ENCODE results near the gene CIZ1.

The CIZ1 gene

DNA sequence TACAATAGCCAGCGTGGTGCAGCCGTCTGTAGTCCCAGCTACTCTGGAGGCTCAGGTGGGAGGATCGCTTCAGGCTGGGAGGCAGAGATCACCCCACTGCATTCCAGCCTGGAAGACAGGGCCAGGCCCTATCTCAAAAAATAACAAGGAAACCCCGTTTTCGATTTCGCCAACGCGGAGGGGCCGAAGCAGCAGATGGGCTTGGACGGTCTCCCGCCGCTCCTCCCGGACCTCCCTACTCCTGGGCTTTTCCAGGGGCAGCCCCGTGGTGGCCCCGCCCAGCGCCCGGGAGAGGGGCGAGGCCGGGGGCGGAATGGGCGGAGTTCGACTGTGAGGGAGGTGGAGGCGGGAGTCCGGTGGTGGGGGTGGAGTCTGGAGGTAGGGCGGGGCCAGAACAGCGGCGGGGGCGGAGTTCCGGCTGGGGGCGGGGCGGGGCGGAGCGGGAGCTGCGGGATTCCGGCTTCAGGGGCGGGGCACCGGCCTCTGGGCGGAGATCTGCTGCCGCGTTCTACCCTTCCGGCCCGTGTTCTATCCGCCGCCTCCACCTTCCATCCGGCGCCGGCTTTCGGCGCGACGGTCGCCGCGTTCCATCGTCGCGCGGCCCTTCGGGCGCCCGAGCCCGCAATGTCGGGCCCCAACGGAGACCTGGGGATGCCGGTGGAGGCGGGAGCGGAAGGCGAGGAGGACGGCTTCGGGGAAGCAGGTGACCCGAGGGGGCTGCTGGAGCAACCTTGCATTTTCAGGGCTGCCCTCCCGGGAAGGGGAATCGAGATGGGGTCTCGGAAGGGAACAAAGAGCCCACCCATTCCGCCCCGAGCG is 31.4 kb downstream of the CIZ1 start, which contains the start of gene BBLN:
BBLN (plus strand) TSS at position 482 of the 819 bp plus-strand sequence; CDS start at position 625, 143 bp downstream.
- peak; percentile 95 for DNase-seq

DNA sequence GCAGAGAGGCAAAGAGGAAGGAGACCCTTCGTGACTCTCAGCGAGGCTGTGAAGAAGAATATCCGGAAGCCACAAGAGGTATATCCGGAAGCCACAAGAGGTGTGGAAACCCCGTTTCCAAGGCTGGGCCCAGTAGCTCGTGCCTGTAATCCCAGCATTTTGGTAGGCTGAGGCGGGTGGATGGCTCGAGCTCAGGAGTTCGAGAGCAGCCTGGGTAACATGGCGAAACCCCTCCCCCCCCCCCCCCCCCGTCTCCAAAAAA is 31.9 kb downstream of the CIZ1 start:
- peak; percentile 30 for DNase-seq

DNA sequence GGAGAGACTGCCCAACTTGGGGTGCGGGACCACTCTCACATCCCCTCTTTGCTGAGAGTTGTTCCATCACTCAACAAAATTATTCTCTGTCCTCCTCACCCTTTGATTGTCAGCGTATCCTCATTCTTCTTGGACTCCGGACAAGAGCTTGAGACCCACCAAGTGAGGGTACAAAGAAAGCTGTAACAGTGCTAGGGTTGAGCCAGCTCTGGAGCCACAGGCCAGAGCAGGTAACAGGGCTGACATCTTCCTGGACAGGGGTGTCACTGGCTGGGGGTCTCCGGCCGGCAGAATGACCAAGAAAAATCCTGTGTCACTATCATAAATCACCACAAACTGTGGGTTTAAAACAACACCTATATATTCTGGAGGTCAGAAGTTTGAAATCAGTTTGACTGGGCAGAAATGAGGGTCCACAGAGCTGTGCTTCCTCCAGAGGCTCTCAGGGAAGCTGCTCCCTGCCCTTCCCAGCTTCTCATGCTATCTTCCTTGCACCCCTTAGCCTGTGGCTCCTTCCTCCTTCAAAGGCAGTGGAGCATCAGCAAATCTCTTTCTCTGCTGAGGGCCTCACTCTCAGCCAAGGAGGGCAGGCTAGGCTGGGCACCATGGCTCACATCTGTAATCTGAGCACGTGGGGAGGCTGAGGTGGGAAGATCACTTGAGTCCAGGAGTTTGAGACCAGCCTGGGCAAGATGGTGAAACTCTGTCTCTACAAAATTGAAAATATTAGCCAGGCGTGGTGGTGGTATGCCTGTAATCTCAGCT is 35.5 kb downstream of the CIZ1 start:
- DNase-seq: no peak

DNA sequence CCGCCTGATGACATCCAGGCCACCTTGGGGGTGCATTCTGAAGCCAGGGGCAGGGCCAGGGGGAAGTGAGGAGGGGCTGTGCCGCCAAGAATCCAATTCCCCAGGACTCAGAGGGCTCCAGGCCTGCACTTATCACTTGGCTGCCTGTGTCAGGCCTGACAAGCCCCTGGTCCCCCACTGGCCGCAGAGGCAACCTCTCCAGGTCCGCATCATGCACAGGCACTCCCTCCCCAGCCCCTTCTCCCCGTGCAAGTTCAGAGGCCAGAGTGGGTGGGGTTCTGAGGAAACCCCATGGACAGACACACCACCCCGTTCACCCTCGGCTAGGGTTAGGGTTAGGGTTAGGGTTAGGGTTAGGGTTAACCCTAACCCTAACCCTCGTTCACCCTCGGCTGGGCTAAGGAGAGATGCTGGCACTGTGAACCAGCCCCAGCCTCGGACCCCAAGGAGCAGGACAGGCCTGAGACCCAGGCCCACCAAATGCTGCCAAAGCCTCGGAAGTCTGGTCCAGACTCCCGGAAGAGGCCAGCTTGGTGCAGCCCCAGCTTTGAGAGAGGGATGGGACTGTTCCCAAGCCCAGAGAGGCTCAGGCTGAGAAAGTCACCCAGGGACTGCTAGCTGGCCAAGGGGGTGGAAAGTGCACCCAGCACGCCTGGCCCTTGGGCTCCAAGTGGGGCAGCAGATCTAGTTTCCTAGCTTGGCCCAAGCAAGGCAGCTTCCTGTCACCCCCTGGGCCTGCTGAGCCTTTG is 37.3 kb downstream of the CIZ1 start:
- DNase-seq: no peak

DNA sequence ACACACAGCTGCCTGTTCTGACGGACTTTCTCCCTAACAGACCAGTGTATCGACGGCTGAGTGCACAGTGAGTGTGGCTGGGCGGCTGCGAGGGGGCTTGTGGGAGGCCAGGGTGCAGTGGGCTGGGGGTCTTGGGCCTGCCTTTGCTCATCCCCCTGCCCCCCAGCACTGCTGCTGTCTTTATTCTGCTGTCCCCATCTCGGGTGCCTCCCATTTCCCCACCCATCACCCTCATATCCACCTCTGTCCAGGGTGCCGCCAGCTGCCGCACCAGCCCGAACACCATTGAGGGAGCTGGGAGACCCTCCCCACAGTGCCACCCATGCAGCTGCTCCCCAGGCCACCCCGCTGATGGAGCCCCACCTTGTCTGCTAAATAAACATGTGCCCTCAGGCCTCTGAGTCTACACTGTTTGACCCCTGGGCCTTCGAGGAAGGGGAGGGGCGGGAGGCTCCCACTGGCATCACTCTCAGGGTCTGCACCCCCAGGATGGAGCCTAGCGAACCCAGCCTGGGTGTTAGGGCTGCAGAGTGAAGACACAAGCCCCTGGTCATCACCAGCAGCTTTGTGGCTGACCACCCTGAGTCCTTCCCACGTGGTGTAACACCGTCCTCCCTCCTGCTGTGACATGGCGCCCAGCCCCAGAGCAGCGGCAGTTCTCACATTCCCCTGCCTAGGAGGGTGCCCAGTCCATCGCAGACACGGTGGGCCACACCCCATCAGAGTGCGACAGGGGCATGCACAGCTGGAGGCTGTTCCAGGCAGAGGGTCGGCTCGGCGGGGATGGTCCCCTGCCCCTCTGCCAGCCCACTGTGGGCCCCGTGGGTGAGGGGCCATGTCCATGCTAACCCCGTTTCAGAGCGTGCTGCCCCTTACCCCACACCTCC is 38.1 kb downstream of the CIZ1 start:
- no peak for DNase-seq

DNA sequence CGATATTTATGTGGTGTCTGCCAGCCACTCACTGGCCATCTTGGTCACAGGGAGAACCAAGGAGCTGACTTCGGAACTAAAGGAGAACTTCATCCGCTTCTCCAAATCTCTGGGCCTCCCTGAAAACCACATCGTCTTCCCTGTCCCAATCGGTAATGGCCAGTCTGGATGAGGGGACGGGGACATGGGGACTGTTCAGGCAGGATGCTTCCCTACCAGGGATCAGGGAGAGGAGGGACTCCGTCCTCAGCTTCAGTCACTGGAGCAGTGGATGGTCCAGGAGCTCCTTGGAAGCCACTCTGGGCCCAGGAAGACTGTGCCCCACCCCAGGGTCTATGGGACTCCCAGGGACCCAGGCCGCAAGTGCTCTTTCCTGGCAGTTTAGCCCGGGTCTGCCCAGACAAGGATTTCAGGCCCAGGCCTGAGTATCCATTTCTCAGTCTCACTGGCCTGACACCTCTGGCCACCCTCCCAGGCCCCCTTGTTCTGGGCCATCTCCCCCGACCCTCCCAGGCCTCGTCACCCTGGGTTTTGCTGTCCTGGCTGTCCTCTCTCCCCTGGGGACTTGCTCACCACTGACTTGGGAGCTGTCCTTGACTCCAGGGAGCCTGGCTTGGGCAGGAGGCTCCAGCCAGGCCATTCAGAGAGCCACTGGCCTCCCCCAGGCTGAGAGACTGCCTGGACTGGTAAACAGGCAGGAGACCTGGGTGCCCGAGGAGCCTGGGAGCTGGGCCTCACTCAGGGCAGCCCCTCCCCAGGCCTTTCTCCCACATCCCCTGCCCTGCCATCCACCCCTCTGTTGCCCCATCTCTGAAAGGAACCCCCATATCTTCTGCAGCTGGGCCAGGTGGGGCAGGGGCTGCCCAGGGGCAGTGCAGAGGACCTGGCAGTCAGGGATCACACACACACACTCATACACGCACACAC is 39.0 kb downstream of the CIZ1 start:
- no peak for DNase-seq

DNA sequence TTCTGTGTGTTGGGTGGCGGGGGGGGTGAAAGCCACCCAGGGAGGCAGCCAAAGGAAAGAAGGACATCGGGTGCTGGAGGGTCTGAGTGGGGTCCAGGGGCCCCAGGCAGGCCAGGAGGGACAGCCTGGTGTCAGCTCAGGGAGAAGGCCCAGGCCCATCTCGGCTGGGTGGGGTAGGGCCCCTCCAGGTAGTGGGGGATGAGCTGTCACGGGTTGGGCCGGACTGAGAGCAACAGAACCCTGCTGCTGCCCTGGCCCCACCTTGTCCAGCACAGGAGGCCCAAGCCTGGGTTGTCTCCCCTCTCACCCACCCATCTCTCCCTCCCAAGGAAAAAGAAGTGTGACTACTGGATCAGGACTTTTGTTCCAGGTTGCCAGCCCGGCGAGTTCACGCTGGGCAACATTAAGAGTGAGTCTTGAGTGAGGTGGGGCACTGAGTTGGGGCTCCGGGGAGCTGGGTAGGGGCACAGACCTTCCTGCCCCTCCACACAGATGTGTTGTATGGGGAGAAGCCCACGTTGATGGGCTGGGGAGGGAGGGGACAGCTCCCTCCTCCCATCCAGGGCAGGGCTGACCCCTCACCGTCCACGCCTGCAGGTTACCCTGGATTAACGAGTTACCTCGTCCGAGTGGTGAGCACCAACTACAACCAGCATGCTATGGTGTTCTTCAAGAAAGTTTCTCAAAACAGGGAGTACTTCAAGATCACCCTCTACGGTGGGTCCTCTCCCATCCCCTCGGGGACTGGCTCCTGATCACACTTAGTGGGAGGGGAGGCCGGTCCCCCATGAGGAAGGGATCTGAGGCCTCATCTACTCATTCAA is 39.9 kb downstream of the CIZ1 start:
- no peak for DNase-seq

DNA sequence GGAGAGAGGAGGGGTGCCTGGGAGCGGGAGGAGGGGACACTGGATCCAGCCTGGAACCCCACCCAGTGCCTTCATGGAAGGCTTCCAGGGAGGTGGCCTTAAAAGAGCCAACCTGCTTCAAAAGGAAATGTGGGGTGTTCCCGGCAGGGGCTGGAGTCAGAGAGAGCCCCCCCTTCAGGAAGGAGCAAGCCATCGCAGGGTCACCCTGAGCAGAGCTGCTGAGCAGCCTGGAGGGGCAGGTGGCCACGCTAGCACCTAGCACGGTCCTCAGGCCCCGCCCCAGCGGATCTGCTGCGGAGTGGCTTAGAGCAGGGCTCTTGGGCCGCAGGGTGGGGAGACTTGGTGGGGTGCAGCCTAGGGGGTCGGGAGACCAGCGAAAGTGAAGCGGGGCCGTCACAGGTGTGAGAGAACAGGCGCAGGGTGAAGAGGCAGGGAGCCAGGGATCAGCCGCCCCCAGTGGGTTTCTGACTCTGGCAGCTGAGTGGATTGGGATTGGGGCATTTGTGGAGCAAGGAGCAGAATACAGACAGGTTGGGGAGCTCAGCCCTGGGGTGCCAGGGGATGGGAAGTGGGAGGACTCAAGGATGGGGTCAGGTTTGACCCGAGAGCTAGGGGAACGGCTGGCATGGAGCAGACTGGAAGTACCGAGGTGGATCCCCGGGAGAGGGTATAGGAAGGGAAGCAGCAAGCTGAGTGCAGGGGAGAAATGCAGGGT is 40.6 kb downstream of the CIZ1 start:
- DNase-seq: no peak

DNA sequence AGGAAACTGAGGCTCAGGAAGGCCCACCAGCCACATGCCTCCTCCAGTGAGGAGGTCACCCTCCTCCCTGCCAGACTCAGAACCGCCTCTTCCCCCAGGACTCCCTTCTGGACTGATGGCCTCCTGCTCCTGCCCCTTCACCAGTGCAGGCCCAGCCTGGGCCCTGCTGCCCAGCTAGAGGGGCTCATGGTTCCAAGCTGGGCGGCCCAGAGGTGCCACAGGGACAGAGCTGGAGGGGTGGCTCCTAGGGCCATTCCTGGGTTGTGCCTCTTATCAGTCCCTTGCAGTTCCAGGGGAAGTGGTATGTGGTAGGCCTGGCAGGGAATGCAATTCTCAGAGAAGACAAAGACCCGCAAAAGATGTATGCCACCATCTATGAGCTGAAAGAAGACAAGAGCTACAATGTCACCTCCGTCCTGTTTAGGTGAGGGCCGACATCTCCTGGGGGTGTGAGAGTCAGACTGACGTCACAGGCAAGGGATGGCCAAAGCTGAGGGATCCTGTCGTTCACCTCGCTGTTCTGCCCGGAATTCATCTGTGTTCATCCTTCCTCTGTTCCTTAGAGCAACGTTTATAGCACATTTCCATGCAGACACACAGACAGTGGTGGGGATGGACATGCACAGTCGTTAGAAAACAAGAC is 41.3 kb downstream of the CIZ1 start:
- no peak for DNase-seq

DNA sequence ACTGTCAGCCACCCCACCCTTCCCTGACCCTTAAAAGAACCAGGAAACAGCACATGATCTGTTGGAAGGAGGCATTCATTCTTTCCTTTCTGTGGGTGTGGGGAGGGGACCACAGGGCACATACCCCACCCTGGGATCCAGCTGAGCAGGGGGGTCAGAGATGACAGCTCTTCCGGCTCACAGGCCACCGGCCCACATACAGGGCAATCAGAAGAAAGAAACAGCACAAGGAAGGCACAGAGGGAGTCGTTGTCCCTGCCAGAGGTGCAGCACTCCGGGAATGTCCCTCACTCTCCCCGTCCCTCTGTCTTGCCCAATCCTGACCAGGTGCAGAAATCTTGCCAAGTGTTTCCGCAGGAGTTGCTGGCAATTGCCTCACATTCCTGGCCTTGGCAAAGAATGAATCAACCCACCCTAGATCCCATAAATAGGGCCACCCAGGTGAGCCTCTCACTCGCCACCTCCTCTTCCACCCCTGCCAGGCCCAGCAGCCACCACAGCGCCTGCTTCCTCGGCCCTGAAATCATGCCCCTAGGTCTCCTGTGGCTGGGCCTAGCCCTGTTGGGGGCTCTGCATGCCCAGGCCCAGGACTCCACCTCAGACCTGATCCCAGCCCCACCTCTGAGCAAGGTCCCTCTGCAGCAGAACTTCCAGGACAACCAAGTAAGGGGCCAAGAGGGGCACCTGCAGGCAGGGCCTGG is 42.2 kb downstream of the CIZ1 start, which contains the start of gene LCN2:
LCN2 (plus strand) TSS at position 453 of the 701 bp plus-strand sequence; CDS start at position 526, 73 bp downstream.
- no peak for DNase-seq

DNA sequence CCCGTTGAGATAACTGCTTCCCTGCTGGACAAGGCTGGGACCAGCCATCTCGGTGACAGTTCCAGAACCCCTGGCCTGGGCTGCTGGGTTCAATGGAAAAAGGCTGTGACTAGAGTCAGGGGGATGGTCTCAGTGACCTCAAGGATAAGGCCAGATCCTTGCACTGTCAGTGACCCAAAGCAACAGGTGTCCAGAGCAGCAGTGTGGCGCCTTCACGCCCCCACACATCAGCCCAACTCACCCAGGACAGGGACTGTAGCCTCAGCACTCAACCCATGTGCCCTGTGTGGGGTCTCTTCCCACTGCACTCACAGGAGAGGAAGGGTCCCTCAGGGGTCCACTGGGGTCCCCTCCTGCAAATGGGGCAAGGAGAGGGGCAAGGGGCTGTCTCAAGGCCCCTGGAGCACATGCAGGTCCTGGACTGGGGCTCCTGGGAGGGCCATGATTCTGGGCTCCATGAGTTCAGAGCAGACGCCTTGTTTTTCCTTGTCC is 42.8 kb downstream of the CIZ1 start:
- no peak for DNase-seq

DNA sequence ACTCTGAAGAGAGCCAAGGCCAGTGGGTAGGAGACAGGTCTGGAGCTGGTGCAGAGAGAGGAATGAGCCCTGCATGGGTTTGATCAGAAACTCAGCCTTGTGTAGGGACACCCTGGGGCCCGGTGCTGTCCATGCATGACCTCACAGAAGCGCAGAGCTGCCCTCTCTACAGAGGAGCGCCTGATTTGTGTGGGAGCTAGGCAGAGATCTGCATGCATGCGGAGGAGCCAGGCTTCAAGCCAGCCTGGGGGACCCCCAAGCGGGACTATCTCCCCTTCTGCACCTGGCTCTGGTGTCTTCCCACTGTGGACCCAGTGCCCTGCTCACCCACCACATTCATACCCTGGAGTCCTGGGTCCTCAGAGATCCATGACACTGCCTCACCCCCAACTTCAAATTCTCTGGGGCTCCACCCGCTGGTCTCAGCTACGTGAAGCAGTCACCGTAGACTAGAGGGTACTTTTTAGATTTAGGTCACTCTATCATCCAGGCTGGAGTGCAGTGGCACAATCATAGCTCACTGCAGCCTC is 44.7 kb downstream of the CIZ1 start:
- DNase-seq: no peak

DNA sequence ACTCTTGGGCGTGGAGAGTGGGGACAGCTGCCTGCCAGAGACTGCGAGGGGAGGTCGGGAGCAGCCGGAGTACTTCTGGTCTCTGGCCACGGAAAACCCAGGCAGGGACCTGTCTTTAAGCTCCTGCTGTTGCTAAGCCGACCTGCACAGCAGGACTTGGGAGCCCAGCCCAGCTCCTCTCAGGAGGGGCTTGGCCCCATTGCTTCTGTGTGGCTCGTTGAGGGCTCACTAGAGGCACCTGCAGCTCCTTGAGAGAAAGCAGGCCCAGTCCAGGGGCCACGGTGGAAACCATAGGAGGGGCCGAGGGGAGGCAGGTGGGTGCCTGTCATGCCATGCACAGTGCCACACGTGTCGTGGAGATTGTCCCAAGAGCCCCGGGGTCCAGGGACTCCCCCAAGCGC is 45.4 kb downstream of the CIZ1 start:
- no peak for DNase-seq

DNA sequence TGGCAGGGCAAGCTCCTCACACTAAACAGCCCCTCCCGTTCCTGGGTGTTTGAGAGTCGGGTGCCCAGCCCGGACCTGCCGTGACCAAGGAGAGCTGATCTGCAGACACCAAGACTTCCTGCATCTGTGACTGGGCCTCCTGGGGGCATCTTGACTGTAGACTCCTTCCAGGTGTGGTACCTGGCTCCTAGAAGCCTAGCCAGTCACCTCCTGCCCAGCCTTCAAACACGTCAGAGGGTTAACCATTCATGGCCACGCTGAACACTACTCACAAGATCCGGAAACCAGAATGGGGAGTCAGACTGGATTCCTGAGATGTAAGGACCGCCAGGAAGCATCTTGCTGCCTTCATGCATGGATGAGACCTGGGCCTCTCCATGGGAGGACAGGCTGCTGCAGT is 45.8 kb downstream of the CIZ1 start:
- DNase-seq: no peak

DNA sequence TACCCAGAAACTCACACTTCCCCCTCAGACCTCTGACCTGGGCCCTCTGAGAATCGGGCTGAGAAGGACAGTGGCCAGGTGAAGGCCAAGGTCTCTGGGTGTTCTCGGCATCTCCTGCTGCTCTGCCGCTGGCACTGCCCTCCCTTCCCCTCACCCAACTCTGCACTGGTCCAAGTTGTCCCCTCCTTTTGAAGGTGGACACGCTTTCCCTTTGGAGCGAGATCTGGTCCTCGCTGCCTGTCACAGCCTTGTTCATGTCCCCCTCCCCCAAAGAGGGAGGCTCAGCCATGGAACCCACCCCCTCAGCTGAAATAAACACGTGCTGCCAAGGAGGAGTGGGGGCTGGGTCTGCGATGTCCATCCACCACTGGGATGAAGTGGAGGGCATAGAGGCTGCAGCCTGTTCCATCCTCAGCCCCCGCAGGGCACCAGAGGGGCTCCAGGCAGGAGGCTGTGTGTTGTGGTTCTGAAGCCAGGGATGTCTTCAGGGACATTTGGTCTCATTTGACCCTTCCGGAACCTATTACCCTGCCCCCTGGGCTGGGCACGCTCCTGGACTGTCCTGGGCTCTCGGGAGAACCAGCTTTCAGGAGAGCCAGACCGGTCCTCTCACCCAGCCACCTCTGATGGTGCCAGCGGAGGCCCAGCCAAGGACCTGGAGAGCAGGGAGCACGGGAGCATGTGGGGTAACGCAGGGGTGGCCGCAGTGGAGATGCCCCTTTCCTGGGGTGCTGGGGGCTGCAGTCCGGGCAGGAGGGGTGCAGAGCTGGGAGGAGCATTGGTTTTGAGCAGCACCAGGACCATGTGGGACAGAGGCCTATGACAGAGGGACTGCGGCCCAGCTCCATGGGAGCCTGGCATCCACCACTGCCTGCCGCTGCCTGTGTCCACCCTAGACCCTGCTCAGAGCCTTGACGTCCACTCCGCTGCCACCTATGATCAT is 46.9 kb downstream of the CIZ1 start:
- DNase-seq: no peak

DNA sequence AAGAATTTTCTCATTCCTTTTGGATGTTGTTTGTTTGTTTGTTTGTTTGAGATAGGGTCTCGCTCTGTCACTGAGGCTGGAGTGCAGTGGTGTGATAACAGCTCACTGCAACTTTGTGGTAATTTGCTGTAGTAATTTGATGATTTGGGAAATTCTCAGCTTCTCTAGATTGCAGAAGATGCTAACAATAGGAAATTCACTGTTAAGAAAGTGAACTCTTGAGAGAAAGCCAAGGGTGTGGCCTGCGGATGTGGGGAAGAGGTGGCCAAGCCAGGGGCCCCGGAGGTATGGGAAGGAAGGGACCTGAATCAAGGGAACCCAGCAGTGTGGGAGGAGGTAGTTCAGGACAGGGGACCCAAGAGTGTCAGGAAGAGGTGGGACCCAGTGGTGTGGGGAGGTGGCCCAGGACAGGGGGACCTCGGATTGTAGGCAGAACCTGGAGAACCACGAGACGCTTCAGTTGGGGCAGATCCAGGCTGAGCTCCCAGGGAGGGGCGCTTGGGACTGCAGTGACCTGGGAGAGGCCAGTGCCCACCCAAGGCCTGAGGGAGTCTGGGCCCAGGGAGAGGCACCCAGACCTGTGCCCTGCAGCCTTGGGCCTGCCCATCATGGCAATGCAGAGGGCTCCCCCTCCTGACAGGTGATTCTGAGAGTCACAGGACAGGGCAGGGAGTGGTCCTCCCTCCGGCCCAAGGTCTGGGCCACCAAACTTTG is 47.7 kb downstream of the CIZ1 start:
- no peak for DNase-seq

Data from suppressor macrophage treated with lipopolysaccharide for 4 hours (primary cell).